LoVo (cell line): Measurements from ENCODE around the gene RAB11FIP5.

Experiments used
- DNase-seq: peaks from one replicate; pipeline ENCODE4 v3.0.0-alpha.2; 2016; ENCODE audit warnings: low spot score

Gene RAB11FIP5

DNA sequence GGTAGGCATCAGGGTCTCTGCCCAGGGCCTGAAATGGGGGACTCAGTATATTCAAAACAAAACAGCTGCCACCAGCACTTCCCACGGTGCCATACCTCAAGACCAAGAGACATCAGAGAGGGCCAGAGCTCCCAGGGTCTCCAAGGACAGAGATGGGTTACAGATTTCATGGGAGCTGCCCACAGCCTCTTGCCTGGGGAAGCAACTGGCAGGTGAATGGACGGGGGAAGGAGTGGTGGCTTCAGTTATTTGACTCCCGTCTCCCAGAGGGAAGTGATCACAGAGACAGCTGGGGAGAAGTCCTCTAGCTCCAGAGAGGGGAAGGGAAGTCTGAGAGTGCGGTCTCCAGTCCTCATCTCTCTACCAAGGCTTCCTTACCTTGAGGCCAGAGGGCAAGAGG lies 25.4 kb downstream of the RAB11FIP5 start:
- no peak for DNase-seq

DNA sequence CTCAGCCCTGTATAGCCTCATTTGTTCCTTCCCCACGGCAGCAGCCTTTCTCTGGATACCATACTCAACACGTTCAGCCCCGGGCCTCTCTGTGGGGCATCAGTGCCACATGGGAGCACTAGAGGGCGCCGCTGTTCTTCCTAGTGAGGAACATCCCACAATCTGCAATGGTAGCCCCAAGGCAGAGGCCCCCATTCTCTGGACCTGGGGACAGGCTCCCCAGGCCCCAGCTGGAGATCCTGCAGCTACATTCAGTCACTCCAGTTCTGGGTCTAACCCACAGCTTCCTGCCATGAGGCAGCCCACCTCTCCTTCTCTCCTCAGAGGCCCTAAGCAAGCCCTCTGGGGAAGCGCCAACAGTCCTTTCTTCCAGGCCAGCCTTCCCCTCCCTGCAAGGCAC lies 27.1 kb downstream of the RAB11FIP5 start:
- peak; percentile 55 for DNase-seq

DNA sequence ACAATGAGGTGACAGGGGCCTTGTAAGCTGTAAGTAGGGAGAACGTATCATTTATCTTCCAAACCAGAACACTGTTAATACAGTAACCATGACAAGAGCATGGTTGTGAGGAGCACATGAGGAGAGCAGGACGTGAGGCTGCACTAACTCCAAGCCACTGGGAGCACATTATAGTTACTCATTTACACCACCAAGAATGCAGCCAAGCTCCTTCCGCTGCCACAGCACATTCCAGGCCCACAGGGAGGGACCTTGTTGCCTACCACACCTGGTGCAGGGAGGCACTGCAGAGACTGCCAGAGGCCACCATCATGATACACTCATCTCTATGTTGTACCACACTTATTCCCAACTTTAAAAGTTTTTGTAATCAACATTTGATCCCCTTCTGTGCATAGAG lies 27.8 kb downstream of the RAB11FIP5 start:
- no peak for DNase-seq

DNA sequence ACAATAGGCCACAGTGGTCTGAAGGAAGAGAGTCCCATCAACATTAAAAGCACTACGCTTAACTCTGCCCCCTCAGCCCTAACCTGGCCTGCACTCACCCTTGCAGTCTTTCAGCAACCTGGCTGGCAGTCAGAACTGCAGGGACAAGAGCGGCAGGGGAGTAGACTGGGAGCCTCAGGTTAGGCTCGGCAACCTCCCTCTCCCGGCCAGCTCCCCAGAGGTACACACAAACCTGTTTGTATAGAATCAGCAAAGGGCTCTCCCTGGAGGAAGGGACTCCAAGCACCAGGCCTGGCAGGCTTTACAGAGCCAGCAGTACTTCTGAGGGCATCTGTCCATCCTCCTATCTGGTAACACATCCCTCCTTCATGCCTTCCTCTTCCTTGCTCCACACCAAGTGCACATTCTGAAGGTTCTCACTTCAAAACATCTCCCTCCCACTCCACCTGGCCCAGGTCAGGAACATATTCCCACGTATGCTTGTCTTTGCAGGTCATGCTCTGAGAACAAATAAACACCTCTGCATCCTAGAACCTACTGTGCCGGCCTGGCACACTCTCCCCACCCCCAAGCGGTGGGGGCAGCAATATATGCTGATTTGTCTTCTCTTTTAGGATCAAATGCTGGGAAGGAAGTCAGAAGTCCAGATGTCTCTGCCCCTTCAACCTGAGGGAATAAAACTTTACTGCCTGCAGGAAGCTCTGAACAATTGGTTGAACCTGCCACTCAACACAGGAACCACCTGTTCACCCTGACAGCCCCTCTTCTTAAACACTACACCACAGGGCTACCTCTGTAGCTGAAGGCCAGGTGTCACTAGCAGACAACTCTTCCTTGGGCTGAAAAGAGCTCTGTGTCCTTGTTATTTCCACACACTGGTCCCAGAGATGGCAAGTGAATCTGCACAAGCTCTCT lies 28.6 kb downstream of the RAB11FIP5 start:
- DNase-seq: no peak

DNA sequence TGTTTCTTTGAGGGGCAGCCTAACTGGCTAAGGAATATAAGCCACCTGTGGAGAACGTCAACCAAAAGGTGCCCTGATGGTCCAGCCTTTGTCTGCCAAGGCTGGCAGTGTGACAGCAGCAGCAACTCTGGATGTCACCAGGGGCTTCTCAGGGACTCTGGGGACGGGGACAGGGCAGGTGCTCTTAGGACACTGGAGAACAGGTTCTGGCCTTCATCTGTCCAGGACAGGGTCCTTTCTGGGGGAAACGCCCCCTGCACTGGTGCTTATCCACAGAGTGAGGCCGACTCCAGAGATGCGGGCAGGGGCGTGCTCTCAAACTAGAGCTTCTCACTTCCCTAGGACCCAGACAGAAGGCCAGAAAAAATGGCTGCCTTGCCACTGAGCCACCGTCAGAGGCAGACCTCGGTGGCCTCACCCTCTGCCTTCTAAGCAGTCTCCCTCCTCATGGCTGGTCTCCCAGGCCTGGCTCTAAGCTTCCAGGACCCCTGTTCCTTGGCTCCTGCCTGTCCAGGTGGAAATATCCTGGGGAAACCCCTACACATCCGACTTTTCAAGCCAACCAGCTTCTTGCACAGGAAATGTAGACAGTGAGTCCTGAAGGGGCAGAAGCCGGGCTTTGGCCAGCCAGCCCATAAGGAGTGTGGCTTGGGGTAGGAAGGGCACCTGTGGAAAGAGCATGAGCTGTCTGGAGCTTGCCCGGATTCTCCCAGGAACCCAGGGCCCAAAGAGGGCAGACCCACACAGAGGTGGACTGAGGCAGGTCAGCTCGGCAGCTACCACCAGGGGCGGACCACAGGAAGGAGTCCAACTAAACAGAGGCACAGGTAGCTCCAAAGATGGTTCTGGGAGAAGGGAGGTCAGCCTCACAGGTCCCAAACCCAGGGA lies 30.0 kb downstream of the RAB11FIP5 start:
- DNase-seq: no peak

DNA sequence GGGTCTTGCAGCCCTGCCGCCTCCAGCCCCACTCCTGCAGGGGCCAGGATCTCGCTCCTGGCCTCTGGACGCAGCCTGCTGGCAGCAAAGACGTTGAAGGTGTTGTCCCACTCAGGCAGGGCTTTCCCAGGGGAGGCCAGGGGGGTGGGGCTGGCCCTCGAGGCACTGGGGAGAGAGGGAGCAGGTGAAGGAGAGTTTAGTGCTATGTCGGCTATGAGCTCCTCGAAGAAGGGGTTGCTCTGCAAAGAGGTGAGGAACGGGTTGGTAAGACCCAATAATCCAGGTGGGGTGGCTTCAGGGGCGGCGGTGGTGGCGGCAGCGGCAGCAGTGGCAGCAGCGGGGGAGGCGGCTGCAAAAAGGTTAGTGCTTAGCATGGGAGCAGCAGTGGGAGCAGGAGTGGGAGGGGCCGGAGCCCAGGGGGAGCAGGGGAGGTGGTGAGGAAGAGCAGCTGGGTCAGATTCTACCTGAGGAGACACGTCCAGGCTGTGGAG lies 31.5 kb downstream of the RAB11FIP5 start:
- DNase-seq: no peak

DNA sequence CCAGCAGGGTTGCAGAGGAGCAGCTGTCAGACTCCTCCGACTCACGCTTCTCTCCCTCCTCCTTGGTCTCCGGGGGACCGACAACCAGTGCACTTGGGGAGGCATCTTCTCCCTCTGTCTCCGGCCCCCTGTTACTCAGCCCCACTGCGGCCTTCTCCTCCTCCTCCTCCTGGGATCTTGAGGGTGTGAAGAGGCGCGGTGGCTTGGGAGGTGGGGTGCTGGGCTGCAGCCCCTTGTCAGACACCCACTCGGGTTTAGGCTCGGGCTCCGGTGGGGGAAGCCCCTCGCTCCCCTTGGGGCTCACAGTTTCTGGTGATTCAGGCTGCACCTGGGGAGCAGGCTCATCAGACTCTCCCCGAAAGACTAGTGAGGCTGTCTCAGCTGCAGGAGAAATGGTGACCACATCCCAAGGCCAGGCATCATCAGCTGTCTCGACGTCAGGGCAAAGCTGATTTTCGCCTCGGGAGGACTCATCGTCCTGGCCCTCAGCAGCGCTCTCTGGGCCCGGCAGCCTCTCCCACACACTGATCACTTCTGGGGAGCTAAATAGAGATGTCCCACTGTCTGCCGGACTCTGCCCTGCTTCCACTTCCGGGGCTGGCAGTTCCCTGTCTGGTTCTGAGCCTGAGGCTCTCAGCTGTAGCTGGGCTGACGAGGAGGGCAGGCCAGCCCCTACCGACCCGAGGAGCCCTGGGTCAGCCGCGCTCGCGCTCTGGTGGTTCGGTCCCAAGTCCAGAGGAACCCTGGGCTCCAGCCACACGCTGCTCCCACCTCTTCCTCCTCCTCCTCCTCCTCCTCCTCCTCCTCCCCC lies 32.2 kb downstream of the RAB11FIP5 start:
- DNase-seq: no peak

DNA sequence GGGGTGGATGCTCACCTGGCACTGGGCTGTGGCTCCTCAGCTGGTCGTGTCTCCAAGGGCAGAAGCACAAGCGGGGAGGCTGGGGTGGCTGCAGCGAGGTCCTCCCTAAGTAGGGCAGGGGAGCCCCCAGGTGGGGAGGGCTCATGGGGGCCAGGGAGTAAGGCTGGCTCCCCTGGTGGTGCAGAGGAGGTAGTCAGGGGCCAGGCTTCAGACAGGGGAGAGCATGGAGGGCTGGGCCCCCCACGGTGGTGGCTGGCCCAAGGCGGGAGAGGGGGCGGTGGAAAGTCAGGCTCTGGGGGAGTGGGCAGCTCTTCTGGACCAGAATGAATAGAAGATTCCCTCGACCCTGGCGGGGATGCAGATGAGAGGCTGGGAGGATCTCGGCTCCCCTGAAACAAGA lies 33.1 kb downstream of the RAB11FIP5 start:
- no peak for DNase-seq

DNA sequence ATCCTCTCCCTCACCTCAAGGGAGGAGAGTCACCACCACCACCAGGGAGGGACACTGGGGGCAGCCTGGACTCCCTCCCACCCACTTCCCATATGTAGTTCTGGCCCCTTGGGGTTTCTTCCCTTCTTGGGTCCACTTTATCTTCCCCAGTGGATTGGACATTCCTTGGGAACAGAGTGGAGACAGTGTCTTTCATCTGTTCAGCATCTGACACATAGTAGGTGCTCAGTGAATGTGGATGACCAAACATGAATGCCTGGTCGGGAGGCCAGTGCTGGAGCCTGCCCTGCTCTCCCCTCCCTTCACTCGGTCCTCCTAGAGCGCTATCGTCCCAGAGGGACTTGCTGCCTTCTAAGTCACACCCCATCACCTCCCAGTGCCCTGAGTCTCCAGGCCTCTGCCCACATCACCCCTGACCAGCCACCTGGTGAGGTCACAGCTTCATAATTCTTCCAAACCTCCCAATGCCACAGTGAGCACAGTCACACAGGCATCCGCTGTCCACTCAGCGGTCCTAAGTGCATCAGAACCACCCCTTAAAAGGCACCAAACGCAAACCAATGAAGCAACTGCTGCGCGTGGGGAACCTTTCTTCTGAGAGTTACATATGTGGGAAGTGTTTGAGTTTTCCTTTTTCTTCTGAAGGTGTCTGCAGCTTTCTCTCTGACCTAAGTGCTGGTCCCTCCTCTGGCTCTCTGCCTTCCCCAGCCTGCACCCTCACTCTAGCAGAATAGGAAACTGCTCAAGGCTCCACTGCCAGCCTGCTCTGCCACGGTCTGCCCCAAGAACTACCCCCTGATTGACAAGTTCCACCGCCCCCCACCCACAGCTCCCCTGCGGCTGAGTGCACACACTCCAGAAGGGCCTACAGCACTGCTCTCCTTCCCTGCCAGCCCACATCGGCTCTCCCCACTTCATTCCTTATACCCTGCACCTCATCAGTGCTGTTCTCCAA lies 34.0 kb downstream of the RAB11FIP5 start:
- no peak for DNase-seq

DNA sequence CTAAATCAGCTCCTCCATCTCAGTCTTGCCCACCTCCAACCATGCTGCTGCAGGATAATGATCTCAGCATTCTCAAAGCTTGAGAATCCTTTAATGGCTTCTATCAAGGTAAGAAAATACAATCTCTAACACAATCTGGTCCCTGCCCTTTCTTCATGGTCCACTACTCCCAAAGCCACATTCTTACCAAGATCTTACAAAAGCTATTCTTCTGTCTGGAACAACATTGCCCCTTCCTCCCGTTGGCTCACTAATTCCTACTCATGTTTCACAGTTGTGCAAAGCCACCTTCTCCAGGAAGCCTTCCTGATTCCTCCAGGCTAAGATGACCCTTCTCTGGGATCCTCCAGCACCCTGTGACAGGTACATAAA lies 35.3 kb downstream of the RAB11FIP5 start:
- no peak for DNase-seq

DNA sequence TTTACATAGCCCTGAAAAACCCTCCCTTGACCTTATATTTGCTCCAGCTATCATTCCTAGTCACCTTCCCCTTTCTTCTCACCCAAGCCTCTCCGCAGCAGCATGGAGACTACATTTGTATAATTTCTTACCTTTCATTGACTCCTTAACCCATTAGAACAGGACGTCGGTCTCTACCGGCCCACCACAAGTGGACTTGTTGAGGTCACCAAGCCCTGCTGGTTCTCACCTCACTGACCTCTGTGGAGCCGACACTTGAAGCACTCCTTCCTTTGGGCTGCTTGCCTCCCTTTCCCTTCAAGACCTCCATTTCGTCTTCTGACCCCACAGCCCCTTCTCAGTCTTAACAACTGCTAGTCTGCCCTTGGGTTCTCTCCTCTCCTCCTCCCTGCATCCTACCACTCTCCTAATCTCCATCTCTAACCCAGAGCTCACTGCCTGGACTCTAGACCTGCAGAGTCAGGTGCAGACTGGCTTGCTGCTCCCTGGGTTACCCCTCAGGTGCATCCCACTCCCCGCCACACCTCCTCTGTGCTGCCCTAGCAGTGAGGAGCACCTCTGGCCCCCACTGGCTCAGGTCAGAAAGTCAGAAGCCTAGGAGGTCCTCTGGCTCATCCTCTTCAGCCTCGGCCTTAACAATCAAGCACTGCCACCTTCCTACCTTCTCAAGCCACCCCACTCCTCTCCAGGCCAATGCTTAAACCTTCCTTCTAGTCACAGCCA lies 35.9 kb downstream of the RAB11FIP5 start:
- DNase-seq: no peak

DNA sequence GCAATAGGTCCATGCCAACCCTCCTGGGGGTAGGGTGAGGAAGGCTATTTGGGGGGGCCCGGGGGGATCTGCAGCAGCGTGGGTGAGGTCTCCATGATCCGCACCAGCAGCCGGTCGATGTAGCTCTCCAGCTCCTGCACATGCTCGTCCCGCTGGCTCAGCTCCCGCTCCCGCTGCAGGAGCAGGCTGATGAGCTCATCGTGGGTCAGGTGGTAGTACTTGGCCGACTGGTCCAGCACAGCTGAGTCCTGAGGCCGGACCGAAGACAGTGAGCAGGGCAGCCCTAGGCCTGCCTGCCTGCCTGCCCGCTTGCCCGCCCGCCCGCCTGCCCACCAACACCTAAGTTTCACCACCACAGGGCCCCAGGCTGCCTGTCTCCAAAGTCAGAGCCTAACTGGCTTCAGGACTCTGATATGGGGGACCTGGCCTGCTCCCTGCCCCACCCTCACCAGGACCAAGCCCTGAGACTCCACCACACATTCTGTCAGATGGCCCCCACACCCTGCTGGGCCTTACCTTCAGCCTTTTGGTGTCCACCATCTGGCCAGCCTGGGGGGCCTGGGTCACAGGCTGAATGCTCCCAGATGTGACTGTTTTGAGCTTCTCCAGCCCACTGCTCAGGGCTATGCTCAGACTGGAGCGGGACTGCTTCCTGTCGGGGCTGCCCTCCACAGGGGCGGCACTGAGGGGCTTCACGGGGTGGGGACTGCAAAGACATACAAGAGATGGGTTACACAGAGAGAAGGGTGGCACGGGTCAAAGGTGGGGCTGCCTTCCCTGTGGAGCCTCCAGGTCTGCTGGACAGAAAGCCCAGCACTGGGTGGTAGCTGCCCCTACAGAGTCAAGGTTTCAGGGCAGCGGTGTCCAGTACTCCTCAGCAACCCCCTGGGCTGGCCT lies 37.0 kb downstream of the RAB11FIP5 start:
- no peak for DNase-seq

DNA sequence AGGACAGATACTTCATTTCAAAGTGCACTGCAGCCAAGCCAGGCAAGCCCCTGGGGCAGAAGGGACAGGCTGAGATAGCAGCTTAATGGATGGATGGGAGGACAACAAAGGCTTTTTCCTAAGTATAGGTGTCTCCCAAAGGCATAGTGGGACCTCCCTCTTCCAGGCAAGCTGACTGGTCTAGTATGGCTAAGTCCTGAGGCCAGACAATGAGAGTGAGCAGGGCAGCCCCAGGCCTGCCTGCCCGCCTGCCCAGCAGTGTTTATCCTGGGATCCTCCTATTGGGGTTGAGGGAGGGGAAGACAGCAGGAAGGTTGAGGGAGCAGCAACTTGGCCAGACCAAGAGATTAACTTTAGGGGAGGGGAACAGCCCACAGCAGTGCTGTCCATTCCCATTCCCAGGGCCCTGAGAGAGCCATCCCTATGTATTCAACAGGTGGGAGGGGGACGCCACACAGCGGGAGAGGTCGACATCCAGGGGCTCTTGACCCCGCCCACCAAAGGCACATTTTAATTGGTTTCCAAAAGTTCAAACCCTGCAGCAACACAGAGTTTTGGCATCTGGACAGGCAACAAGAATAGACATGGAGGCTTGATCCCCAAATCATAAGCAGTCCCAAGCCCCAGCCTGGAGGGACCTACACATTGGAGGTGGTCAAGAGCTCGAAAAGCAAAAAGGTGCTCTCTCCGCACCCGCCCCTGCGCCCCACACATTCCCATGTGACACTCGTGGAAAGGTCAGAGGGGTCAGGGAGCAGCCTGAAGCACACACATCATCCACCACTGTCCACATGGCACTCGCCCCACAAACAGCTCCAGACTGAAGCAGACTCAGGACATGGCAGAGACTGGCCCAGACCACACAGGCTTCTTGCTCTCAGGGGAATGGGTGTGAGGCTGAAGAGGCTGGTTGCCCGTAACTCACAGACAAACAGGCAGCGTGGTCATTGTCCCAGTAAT lies 38.4 kb downstream of the RAB11FIP5 start:
- DNase-seq: no peak

DNA sequence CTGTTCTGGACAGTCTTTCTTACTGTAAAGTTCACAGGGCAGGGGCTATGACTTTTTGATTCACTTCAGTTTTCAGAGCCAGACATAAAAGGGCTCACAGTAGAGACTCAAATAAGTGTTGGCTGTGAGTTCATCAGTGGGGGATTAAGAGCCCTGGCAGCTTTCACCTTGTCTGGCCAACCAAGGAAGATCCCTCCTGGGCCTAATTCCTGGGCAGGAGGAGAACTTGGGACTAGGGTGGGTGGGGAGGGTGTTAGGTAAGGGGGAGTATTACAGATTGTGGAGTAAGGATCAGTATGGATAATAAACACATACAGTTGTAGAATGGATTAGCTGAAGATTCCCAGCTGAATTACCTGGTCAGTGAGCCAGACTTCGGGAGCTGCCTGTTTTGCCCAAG lies 40.3 kb downstream of the RAB11FIP5 start:
- DNase-seq: no peak

DNA sequence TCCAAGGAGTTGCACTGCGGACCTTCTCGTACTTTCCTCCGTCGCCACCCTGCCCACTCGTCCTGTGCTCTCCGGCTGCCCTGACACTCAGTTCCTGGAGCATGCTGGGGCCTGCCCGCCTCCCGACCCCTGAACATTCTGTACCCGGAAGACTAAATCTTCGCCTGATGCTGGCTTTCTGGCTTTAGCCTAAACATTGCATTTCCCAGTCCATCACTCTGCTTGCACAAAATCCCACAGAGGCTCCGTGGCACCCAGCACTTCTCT lies 40.7 kb downstream of the RAB11FIP5 start:
- DNase-seq: no peak

DNA sequence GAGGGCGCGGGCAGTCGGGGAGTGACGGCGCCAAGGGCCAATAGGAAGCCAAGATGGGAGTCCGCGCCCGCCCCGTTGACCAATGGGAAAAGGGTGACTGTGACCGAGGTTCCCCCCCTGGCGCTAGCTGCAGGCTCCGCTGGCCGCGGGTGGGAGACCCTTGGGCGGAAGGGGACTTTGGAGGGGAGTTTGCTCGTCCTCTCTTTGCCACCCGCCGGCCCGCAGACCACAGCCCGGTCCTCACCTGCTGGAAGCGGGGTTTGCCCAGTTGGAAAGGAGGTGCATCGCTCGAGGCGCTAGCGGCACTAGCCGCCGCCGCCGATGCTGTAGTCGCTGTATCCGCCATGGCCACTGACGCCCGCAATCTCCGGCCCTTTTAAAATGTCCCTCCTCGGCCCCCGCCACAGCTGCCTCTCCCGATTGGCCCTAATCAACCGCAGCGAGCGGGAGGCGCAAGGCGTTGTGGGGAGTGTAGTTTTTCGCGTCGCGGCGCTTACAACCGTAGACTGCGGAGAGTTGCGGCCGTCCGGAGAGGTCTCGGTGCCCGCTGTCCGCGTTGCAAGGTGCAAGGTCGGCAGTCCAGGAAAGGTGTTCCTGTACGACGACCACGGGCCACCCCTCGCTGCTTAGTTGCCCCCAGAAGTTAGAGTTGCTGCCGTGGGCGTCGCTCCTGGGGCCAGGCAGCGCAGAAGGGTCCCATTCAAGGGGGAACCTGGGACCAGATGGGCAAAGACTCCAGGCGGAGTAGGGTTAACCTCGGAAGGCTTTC lies 41.2 kb downstream of the RAB11FIP5 start, which contains the start of gene SFXN5:
SFXN5 (minus strand) TSS at position 353 of the 769 bp plus-strand sequence; CDS start at position 346, 7 bp downstream.
- peak; percentile 97 for DNase-seq

DNA sequence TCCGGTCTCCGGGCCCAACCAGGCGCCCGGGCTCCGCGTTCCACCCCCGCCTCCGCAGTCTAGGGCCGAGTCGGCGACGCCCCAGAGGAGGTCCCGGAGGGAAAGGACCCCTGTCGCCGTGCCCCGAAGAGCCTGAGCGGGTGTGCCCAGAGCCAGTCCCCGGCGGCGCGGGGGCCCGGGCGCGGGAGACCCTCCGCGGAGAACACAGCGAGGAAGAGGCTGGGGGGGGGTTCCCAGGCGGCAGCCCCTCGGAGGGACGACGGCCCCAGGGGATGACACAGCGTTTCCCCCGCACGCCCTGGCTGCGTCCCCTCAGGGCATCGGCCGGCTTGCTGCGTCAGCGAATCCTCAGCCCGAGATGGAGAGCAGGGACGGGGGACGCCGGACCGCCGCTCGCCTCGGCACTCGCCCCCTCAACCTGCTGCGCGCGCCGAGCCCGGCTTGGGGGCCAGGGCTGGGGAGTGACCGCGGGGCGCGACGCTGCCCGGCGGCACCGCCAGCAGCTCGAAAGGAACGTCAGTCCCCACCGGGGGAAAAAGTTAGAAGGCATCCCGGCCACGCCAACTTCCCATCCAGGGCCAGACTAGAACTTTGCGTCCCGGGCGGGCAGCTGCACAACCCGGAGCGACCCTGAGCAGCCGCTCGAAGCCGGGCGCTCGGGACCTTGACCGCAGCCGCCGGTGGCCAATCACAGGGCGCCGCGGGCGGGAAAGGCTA lies 41.9 kb downstream of the RAB11FIP5 start:
- DNase-seq: no peak
